Suprapubic skin (tissue), 3 donors: ENCODE results near the gene STX8.

Source experiments
- CTCF ChIP-seq, 2 donors: fragments of 200-600 bp in 1 of 2; fragments of 450-650 bp in 1 of 2; sonication (generic) in 1 of 2; IDR thresholded peaks; one replicate each; pipeline ENCODE4 v1.5.1; 2016 to 2019; ENCODE audit warnings: antibody characterized with exemption in 2 of 2, mild to moderate bottlenecking in 1 of 2, moderate library complexity in 1 of 2
- POLR2A ChIP-seq, 2 donors: fragments of 450-650 bp; IDR thresholded peaks; one replicate each; pipeline ENCODE4 v1.6.1; 2017; ENCODE audit warnings: antibody characterized with exemption in 2 of 2, mild to moderate bottlenecking in 2 of 2, moderate library complexity in 2 of 2

DNA sequence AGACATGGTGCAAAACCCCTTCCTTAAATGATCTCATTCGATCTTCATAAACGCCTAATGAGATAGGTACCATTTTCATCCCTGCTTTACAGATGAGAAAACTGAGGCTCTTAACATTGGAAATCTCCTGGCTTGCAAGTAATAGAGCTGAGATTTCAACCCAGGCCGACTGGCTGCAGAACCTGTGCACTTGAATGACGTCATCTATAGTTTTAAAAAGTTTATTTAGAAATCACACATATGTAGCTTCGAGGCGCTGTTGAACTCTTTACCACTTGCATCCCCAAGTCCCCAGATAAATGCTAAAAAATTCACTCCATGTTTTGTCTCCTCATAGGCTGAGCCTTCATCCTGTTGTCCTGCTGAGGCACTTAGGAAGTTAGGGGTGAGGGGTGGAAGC, 30.8 kb upstream of the STX8 start:
- no peak for TF ChIP-seq POLR2A (IDR thresholded peaks at IDR 0.05)
- no peak for TF ChIP-seq CTCF (IDR thresholded peaks at IDR 0.05)
